ENCODE data around the gene COG5.

DNA sequence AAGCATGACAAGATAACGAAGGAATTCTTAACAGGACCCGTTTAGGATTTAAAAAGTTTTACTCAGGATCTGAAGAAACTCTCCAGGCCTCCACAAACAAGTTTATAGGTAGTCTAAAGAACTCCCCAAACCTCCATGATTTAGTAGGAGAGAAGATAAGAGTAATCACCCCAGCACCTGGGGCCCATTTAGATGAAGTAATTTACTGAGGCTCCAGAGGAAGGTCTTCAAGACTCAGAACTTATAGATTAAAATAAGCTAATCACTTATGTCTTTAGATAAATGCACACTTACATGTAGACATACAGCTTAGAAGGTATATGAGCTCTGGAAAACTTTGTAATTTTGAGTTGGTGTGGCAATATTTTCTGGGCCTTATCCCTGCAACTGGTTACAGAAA lies 271.1 kb downstream of the COG5 start:
- TF ChIP-seq ARNTL (CRISPR knock-in tag; IDR thresholded peaks at IDR 0.05; ENCODE audit: borderline replicate concordance, low read depth) (no peak), ISL1 (CRISPR knock-in tag; IDR thresholded peaks at IDR 0.05) (no peak)
